Lower lobe of right lung (tissue), 2 donors: ENCODE results near the gene GSE1. TPM values are rescaled to one million over a fixed set of nuclear protein-coding genes. Genes with fewer than 3 reads are reported as not detected.

Experiments used
- ATAC-seq, 2 donors: fragments of 200-7000 bp; cut with Tn5 transposase; one replicate each; pipeline ENCODE4 v1.9.1; 2020 to 2022; ENCODE audit warnings: mild to moderate bottlenecking in 2 of 2, moderate library complexity in 2 of 2
- DNase-seq: peaks from one replicate; pipeline ENCODE4 v3.0.0-alpha.2; 2020
- H3K27ac ChIP-seq: fragments of 200-600 bp; one replicate; pipeline ENCODE4 v1.8.0; 2022
- H3K27me3 ChIP-seq: fragments of 200-600 bp; one replicate; pipeline ENCODE4 v1.8.0; 2022; ENCODE audit warnings: low read depth
- H3K36me3 ChIP-seq: fragments of 200-600 bp; one replicate; pipeline ENCODE4 v1.8.0; 2022; ENCODE audit warnings: mild to moderate bottlenecking
- H3K4me1 ChIP-seq: fragments of 200-600 bp; one replicate; pipeline ENCODE4 v1.8.0; 2022
- H3K4me3 ChIP-seq: fragments of 200-600 bp; one replicate; pipeline ENCODE4 v1.8.0; 2022; ENCODE audit warnings: mild to moderate bottlenecking
- H3K9me3 ChIP-seq: fragments of 200-600 bp; one replicate; pipeline ENCODE4 v1.8.0; 2022
- intact Hi-C: fragments of 100-400 bp; cut with DNase I; formaldehyde crosslinking; loops from one replicate; pipeline ENCODE4 v1.11.0; 2022
- total RNA-seq: library from RNA; stranded (reverse); fragmentation: NEBNext Ultra II Directional; extraction: Animal tissue kit (Norgen Biotek cat#: 25700); gene quantifications from one replicate; pipeline ENCODE4 v1.2.1, GENCODE V29; 2021
- TF ChIP-seq, protein P1 (sequence below): fragments of 200-600 bp; IDR thresholded peaks from one replicate; pipeline ENCODE4 v1.8.0; 2022; ENCODE audit warnings: antibody characterized with exemption, mild to moderate bottlenecking
- donor health status: DM: no; HTN: yes; CAD: no; lungs with severe emphysema.

Gene GSE1
- total RNA-seq, 1 donor from 2014 or later, result 85.2 TPM

DNA sequence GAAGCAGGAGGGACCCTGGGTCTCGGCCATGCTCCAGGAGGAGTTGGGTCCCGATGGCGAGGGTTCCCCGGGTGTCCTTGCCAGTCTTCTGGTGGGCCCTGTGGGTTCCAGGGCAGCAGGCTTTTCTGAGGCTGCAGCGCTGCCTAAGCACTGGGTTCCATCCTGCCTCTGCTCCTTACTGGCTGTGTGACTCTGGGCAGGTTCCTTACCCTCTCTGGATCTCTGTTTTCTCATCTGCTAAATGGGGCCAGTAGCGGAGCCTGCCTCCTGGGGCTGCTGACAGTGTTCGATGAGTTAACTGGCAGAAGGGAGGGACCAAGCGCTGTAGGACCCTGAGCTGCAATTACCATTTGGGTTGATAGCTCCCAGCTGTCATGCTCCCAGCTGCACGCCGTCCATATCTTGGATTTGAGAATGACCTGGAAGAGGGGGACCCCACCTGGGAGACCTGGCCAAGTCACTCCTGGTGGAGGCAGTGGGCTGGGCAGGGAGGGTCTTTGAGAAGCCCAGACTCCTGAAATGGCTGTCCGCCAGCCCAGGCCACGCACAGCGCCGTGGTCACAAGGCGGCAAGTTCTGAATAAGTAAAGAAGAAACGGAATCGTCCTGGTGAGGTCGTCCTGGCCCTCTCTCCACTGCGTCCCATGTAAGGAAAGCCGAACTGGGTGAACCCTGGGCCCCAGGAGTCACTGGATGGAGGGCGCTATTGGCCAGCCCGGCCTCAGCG, 47.2 kb upstream of the GSE1 start:
- ATAC-seq (no peak), DNase-seq (no peak)
- peaks cover 97% of the 10 kb centered on the region for H3K4me1 ChIP-seq
- no peaks in the 10 kb centered on the region for H3K9me3 ChIP-seq
- intact Hi-C loops, result no loop called here
- peak overlapping the region; percentile 41 for H3K27ac ChIP-seq
- no peak overlapping the region for H3K4me3 ChIP-seq
- H3K27me3 ChIP-seq, result no peaks in the 10 kb centered on the region
- TF ChIP-seq, protein P1, sequence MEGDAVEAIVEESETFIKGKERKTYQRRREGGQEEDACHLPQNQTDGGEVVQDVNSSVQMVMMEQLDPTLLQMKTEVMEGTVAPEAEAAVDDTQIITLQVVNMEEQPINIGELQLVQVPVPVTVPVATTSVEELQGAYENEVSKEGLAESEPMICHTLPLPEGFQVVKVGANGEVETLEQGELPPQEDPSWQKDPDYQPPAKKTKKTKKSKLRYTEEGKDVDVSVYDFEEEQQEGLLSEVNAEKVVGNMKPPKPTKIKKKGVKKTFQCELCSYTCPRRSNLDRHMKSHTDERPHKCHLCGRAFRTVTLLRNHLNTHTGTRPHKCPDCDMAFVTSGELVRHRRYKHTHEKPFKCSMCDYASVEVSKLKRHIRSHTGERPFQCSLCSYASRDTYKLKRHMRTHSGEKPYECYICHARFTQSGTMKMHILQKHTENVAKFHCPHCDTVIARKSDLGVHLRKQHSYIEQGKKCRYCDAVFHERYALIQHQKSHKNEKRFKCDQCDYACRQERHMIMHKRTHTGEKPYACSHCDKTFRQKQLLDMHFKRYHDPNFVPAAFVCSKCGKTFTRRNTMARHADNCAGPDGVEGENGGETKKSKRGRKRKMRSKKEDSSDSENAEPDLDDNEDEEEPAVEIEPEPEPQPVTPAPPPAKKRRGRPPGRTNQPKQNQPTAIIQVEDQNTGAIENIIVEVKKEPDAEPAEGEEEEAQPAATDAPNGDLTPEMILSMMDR, result no peak
- H3K36me3 ChIP-seq, result no peaks in the 10 kb centered on the region

DNA sequence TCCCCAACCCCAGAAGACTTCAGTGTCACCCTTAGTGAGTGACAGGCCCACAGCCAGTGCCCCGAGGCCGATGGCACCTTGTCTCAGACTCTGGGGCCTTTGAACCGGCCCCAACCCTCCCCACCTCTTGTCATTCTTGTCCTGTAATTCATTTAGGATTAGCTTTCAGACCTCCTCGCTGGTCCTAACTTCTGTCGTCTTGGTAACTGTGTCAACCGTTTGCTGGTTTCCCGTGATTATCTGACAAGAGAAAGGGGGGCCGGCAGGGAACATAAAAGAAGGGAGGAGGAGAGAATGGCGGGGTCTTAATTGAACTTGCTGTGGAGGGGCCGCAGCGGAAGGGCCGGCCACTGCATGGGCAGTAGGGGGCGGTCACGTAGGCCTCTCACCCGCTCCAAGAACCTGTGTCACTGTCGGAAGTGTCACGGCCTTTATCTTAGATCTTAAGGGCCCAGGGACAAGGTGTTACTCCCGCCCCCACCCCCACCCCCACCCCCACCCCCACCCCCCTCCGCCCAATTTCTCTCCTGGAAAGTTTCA, 46.5 kb upstream of the GSE1 start:
- TF ChIP-seq, protein P1, result no peak
- intact Hi-C loops, result no loop called here
- DNase-seq (no peak), ATAC-seq (no peak)
- no peaks in the 10 kb centered on the region for H3K27me3 ChIP-seq
- peak overlapping the region; percentile 41 for H3K27ac ChIP-seq
- no peaks in the 10 kb centered on the region for H3K36me3 ChIP-seq
- H3K9me3 ChIP-seq, result no peaks in the 10 kb centered on the region
- H3K4me3 ChIP-seq, result no peak overlapping the region
- H3K4me1 ChIP-seq, result peaks cover 97% of the 10 kb centered on the region

- intact Hi-C loops, result no loop called here
- no peaks in the 10 kb centered on the region for H3K36me3 ChIP-seq
- no peak for DNase-seq
- no peaks in the 10 kb centered on the region for H3K9me3 ChIP-seq
- no peak for ATAC-seq
- no peak overlapping the region for H3K4me3 ChIP-seq
- peaks cover 92% of the 10 kb centered on the region for H3K4me1 ChIP-seq
- TF ChIP-seq, protein P1, result no peak
- H3K27me3 ChIP-seq, result no peaks in the 10 kb centered on the region
- H3K27ac ChIP-seq, result no peak overlapping the region
Observed at GRCh38 chr16:85567101-85567866, 45.8 kb upstream of the GSE1 start.

DNA sequence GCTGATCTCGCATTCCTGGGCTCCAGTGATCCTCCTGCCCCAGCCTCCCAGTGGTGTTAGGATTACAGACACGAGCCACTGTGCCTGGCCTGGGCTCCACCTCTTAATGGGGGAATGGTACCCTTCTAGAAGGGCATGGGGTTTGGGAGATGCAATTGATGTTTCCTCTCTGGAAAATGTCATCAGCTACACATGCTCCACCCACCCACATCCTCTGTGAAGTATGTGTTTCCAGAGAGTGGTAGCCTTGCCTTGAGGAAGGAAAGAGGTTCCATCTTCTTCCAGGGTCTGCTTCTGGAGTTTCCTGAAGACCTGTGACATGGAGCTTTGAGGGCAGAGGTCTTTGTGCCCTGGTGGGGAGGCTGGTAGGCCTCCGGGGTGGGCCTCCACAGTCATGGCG, 45.2 kb upstream of the GSE1 start:
- Histone ChIP-seq H3K4me1 (peaks cover 91% of the 10 kb centered on the region), H3K27ac (peak overlapping the region; percentile 49)
- no peak for ATAC-seq

DNA sequence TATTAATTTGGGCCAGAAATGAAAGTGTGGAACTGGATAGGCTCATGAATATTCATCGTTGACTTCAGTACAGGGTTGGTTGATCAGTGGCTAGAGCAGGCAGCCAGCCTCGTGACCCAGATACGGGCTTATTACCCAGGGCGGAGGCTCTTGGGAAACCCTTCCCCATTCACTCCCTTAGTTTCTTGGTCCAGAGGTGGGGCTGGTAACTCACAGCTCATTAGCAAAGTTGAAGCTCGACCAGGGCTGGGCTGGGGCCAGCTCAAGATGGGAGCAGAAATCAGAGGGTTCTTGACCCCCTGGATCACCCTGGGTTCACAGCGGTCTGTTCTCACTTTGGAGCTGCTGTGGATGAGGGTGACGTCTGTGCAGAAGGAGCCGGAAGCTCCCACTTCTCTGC, 44.6 kb upstream of the GSE1 start:
- ATAC-seq (peak; percentile 55), DNase-seq (peak; percentile 81)
- Histone ChIP-seq H3K4me3 (no peak overlapping the region), H3K9me3 (no peaks in the 10 kb centered on the region), H3K27me3 (no peaks in the 10 kb centered on the region), H3K27ac (peak overlapping the region; percentile 49), H3K36me3 (no peaks in the 10 kb centered on the region), H3K4me1 (peaks cover 91% of the 10 kb centered on the region)
- TF ChIP-seq, protein P1, result no peak
- intact Hi-C loops, result no loop called here

More for the DNA sequence above, 45.2 kb upstream of the GSE1 start:
- H3K4me3 ChIP-seq, result no peak overlapping the region
- no peaks in the 10 kb centered on the region for H3K9me3 ChIP-seq
- no peaks in the 10 kb centered on the region for H3K36me3 ChIP-seq
- no peak for DNase-seq
- H3K27me3 ChIP-seq, result no peaks in the 10 kb centered on the region
- intact Hi-C loops, result no loop called here
- TF ChIP-seq, protein P1, result no peak
